Measurements from ENCODE around the gene SLN.

DNA sequence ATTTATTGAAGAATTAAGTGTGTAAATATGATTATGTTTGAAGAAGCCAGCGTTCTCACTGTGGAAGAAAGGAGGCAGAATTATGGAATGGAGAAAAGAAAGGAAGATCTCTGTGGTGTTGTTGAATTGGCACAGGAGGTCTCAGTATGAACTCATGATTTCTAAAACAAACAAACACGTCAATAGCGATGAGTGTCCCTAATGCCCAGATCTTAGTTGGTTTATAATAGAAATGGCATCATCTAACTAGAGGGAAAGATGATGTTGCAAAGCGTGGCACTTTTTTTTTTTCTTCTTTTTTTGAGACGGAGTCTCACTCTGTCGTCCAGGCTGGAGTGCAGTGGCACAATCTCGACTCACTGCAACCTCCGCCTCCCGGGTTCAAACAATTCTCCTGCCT is 39.2 kb upstream of the SLN start:
- TF ChIP-seq, protein P1, sequence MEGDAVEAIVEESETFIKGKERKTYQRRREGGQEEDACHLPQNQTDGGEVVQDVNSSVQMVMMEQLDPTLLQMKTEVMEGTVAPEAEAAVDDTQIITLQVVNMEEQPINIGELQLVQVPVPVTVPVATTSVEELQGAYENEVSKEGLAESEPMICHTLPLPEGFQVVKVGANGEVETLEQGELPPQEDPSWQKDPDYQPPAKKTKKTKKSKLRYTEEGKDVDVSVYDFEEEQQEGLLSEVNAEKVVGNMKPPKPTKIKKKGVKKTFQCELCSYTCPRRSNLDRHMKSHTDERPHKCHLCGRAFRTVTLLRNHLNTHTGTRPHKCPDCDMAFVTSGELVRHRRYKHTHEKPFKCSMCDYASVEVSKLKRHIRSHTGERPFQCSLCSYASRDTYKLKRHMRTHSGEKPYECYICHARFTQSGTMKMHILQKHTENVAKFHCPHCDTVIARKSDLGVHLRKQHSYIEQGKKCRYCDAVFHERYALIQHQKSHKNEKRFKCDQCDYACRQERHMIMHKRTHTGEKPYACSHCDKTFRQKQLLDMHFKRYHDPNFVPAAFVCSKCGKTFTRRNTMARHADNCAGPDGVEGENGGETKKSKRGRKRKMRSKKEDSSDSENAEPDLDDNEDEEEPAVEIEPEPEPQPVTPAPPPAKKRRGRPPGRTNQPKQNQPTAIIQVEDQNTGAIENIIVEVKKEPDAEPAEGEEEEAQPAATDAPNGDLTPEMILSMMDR (IDR thresholded peaks at IDR 0.05; ENCODE audit: extremely low read depth in 1 of 2, insufficient read depth in 1 of 2, low read depth in 1 of 2, low read length in 2 of 2): no peak
- TF ChIP-seq POLR2A (IDR thresholded peaks at IDR 0.05; ENCODE audit: low read depth, low read length) (no peak), EZH2 (IDR thresholded peaks at IDR 0.05; ENCODE audit: borderline replicate concordance, low read depth, low read length, severe bottlenecking) (no peak), POLR2AphosphoS5 (IDR thresholded peaks at IDR 0.05; ENCODE audit: insufficient read depth, low read depth, low read length) (no peak), FOS (IDR thresholded peaks at IDR 0.05; ENCODE audit: borderline replicate concordance, insufficient read depth, low read length) (no peak), MYC (IDR thresholded peaks at IDR 0.05; ENCODE audit: low read depth, low read length) (no peak), MAX (IDR thresholded peaks at IDR 0.05; ENCODE audit: insufficient read depth, insufficient read length) (no peak)

Data from endothelial cell of umbilical vein (primary cell).